Activated naive CD4-positive, alpha-beta T cell (primary cell): Measurements from ENCODE around the gene PTAR1.

ENCODE experiments used
- DNase-seq, 4 experiments: peaks; one replicate each; lab custom pipeline; 2025; lab: John Stamatoyannopoulos, UW

The PTAR1 gene

GRCh38 chr9:69750085-69750484, 9.7 kb downstream of the PTAR1 start:
- no peak for DNase-seq

- DNase-seq, result no peak
These were observed 11.5 kb downstream of the PTAR1 start for GRCh38 chr9:69748304-69748703.

GRCh38 chr9:69746859-69747560, 12.8 kb downstream of the PTAR1 start:
- DNase-seq, result no peak

- DNase-seq, result no peak
These were observed 13.9 kb downstream of the PTAR1 start for GRCh38 chr9:69745716-69746437.

GRCh38 chr9:69744688-69745380, 15.0 kb downstream of the PTAR1 start:
- no peak for DNase-seq

GRCh38 chr9:69743930-69744329, 15.9 kb downstream of the PTAR1 start:
- DNase-seq, result no peak

GRCh38 chr9:69740872-69741505, 18.8 kb downstream of the PTAR1 start:
- DNase-seq, result no peak

GRCh38 chr9:69731348-69731747, 28.5 kb downstream of the PTAR1 start:
- DNase-seq, result no peak

- no peak for DNase-seq
These were observed 39.8 kb downstream of the PTAR1 start for GRCh38 chr9:69719983-69720382.

GRCh38 chr9:69719367-69719766, 40.4 kb downstream of the PTAR1 start:
- no peak for DNase-seq

- no peak for DNase-seq
These were observed 41.6 kb downstream of the PTAR1 start for GRCh38 chr9:69718218-69718617.

- no peak for DNase-seq
These were observed 44.0 kb downstream of the PTAR1 start for GRCh38 chr9:69715825-69716224.

GRCh38 chr9:69715096-69715495, 44.7 kb downstream of the PTAR1 start:
- DNase-seq, result no peak

GRCh38 chr9:69697475-69697874, 62.3 kb downstream of the PTAR1 start:
- no peak for DNase-seq

- DNase-seq, result no peak
These were observed 63.0 kb downstream of the PTAR1 start for GRCh38 chr9:69696802-69697201.

GRCh38 chr9:69689991-69690538, 69.7 kb downstream of the PTAR1 start:
- DNase-seq, result no peak

- no peak for DNase-seq
These were observed 75.9 kb downstream of the PTAR1 start for GRCh38 chr9:69683927-69684326.

- no peak for DNase-seq
These were observed 80.8 kb downstream of the PTAR1 start for GRCh38 chr9:69678843-69679538.

- no peak for DNase-seq
These were observed 81.9 kb downstream of the PTAR1 start for GRCh38 chr9:69677931-69678330.

GRCh38 chr9:69675563-69675962, 84.2 kb downstream of the PTAR1 start:
- DNase-seq, result no peak

- no peak for DNase-seq
These were observed 84.9 kb downstream of the PTAR1 start for GRCh38 chr9:69674716-69675438.
